ENCODE data around the gene SKAP1. TPM values are rescaled to one million over a fixed set of nuclear protein-coding genes. Genes with fewer than 3 reads are reported as not detected.
A peak's percentile ranks its signal among the peaks of the same experiment; 100 is the strongest.

SKAP1 gene
- 0.41 TPM for total RNA-seq

DNA sequence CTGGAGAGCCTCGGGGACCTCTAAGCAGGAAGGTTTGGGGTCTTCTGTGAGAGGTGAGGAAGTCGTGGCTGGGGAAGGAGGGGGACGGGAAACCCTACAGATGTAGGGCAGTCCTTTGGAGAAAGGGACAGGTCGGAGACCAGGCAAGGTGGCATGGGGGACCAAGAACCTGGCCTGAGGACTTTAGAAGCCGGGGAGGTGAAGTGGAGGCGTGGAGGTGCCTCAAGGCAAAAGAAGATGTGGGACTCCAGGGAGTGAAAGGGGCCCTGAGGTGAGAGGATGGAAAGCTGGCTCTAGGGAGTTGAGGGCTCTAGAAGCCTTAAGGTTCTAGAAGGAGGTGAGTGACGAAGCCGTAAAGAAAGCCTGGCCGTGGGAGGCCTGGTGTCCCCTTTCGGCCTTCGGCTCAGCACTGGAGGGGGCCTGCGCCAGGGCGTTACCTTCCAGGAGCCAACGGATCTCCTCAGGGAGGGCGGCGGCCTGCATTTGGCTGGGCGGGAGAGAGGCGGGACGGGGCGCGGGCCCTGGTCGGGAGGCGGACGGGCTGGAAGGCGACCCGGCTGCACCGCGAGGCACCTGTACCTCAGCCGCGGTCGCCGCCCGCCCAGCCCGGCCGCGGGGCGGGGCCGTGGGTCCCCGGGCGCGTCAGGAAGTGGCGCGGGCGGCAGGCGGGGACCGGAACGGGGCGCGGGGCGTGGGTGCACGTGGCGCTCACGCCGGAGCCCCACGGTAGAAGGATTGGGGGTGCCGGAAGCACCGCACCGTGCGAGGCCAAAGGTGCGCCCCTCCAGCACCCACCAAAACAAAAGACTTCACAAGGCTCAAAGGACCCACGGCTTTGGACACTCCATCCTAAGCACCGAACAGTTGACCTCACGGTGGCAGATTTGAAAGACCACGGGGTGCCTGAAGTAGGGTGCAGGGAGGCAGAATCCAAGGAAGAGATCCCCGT is at the start of gene SKAP1:
Gene SKAP1, minus strand, starts transcription at position 577 of the 949 bp plus-strand sequence.
- no peak for DNase-seq (ENCODE audit: low spot score in 2 of 2)
- FAIRE-seq: no peak

DNA sequence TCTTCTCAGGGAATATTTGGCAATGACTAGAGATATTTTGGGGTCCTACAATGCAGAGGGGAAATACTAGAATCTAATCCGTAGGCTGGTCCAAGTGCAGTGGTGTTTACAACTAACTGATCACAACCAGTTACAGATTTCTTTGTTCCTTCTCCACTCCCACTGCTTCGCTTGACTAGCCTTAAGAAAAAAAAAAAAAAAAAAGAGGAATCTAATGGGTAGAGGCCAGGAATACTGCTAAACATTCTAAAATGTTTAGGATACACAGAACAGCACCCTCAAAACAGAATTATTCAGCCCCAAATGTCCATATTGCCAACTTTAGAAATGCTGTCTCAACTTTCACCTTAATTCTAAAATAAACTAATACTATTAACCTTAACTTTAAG is 49.0 kb upstream of the SKAP1 start:
- FAIRE-seq (no peak), DNase-seq (ENCODE audit: low spot score in 2 of 2) (no peak)

DNA sequence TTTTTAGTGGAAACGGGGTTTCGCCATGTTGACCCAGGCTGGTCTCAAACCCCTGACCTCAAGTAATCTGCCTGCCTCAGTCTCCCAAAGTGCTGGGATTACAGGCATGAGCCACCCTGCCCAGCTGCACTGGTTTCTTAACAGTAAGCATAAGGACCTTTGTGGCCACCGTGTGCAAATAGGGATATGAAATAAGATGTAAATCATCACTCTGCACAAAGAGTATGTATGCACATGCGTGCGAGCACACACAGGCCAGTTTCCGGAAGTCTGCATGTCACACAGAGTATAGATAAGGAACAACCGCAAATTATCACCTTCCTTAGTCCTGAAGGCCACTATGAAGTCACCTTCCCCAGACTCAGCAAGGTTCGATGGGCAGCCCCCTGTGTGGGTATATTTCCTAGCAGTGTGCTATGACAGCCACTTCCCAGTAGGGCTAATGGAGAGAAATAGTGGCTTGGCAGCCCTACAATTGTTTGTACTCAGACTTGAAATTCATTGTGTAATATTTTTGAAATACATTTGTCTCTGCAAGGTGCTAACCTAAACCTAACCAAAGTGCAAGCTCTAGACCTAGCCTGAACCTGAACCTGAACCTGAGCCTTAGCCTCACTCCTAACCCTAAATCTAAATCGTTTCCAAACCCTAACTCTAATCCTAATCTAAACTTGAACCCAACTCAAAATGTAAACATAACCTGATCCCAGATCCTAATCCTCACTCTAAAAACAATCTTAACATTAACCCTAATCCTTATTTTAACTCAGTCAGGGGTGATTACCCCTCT is 48.4 kb upstream of the SKAP1 start:
- FAIRE-seq (no peak), DNase-seq (ENCODE audit: low spot score in 2 of 2) (no peak)

DNA sequence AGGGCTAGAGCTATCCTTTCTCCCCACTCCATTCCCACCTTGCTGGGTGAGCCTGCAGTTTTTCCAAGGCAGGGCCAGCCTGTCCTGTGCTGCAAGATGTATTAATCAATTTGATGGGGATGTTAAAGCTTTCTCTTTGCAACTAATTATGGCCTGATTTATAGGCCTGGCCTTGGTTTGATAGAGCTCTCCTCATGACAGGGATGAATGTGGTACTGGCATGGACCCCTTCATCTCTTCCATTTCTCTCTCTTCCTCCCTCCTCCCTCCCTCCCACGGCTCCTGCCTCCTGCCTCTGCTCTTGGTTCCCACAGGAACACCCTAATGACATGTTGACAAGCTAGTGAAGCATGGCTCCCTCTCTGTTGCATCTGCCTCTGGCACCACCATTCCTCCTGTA is 47.2 kb upstream of the SKAP1 start:
- DNase-seq (ENCODE audit: low spot score in 2 of 2): no peak
- FAIRE-seq: no peak

DNA sequence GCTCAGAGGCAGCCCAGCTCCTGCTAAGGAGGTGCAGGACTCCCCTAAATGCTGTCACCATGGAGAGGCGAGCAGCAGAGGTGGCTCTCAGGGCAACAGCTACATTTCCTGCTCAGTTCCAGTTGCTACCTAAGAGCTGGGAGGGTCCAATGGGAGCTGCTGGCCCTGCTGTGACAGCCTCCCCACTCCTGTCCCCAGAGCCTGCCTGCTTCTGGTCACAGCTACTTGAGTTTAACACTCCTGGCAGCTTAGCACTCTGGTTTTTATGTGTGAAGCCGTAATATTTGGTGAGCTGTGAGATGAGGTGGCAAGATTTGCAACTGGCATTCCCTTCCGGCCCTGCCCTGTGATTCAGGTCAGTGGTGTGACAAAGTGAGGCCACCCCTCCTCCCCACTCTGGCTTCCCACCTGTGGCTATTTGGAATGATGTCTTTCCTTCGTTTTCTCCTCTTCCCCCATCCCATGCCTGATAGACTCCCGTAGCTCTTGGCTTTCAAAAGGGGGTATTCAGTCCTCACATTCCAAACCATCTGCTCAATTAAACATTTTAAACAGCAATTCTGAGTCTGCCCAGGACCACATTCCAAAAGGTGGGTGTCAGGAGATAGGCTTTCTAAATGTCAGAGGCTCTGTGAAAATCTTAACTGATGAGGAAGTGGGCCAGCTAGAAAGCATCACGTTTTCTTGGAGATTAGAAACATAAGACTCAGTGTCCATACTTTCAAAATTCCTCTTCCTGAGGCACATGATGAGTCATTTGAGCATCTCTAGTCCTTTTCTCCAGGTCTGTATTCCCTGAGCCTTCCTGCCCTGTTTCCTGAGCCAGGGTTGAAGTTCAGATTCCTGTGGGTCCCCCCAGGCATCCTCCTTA is 42.6 kb upstream of the SKAP1 start:
- DNase-seq (ENCODE audit: low spot score in 2 of 2): no peak
- FAIRE-seq: no peak

DNA sequence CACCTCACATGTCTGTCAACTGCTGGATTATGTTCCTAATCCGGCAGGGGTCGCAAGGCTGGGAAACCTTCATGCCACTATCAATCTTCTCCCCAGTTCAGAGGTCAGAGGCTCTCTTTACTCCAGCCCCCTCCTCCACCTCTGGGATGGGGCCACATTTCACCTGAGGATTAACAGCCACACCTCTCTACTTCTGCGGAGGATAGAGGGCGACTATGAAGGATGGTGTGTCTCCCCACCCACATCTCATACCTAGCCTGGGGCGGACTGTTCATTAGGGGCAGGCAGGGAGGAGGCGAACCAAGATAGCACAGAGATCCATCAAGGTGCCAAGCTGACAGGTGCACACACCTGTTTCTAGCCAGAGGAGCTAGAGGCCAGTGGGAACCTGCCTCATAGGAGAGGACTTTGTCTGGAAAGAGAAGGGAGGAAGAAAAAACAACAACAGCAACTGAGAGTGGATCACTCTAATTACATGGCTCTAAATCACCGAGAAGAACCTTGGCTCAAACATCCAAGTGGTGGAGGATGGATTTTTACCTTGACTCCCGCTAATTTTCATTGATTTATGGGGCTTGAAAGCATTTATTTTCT is 41.9 kb upstream of the SKAP1 start:
- DNase-seq (ENCODE audit: low spot score in 2 of 2) (no peak), FAIRE-seq (no peak)

DNA sequence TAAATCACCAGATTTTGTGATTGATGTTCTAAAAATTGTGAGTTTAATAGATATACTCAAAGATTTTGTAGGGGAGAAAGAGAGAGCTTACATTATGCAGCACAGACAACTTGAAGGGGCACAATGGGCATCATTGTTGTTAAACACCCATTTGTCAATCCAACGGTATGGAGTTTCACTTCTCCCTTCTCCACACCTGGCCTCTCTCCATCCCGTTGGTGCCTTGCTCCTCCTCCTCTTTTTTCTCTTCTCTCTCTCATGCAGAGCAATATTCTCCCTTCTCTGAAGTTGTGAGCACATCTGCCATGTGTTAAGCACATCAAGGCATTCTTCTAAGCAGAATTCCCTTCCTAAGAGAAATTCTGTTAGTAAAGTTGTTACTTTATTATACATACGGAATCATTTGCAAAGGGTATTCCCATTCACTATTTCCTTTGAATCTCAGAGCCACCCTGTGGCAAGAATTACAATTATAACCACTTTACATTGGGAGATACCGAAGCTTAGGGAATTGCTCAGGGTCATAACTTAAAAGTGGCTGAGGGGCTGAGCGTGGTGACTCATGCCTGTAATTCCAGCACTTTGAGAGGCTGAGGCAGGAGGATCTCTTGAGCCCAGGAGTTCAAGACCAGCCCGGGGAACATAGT is 40.5 kb upstream of the SKAP1 start:
- no peak for FAIRE-seq
- no peak for DNase-seq (ENCODE audit: low spot score in 2 of 2)

DNA sequence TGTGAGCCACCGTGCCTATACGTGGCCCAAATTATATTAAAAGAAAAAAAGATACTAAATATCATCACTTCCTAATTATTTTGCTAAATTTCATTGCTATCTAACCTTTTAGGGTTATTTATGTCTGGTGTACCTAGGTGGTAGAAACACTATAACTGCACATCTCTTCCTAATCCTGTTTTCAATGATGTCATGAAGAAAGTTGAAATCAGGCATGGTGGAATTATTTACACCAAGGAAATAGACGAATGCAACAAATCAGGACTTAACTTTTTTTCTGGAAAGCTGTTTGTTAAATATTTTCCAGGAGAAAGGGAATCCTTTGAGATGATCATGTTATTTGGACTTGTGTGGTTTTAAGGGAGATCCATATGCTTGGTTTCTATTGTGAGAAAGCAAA is 39.2 kb upstream of the SKAP1 start:
- FAIRE-seq (no peak), DNase-seq (ENCODE audit: low spot score in 2 of 2) (no peak)

DNA sequence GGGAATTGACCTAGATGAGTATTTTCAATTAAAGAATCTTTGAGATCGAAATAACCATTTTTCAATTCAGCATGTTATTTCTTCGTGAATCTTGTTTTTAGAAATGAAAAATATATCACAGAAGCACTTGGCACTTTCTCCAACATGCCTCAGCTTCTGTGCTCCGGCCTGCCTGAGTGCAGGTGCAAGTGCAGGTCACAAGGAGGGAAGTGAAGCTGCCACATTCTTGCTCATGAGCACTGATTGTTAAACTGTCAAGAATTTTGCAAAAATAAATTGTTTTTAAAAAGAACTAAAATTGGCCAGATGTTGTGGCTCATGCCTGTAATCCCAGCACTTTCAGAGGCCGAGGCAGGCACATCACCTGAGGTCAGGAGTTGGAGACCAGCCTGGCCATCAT is 38.3 kb upstream of the SKAP1 start:
- no peak for DNase-seq (ENCODE audit: low spot score in 2 of 2)
- FAIRE-seq: no peak

DNA sequence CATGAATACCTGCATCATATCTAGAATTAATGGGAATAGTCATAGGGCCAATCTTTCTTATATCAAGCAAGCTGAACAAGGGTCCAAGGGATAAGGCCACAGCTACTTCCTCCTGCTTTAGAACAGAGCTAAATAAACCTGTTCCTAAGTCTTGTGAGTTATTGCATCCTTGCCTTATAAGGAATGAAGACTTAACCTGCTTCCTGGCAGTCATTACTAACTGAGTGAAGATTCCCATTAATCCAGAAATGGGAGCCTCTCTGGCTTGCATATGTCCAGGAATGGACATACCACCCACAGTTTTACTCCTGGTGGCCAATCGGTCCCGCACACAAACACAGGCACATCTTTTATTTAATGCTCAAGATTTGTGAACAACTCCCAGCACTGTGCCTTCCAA is 35.9 kb upstream of the SKAP1 start:
- no peak for DNase-seq (ENCODE audit: low spot score in 2 of 2)
- no peak for FAIRE-seq

DNA sequence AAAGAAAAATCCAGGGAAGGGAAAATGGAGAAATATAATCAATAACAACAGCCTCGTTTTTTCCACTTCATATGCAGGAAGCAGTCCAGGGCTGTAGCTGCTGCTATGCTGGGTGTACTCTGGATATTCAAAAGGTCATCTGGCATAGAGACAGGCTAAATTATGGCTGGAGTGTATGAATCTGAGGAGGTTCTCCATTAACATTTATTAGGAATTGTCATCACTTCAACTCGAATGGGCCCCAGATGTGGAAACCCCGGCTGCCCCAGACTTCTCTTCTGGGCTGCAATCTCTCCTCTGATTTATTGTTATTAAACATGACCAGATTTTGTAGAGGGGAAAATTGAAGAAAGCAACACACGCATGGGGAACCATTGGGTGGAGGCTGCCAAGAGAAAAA is 33.5 kb upstream of the SKAP1 start:
- DNase-seq (ENCODE audit: low spot score in 2 of 2): no peak
- no peak for FAIRE-seq

DNA sequence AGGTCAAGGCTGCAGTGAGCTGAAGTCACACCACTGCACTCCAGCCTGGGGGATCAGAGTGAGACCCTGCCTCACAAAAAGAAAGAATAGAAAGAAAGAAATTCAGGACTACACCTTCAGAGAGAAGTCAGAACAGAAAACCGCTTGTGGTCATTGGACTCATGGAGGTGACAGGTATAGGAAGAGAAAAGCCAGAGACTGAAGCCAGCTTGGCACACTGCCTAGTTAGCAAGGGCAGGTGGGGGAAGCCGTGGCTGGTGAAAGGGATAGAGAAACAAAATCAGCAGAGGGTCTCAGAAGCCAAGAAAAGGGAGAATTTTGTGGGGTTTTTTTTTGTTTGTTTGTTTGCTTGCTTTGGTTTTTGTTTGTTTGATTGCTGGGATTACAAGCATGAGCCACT is 32.9 kb upstream of the SKAP1 start:
- DNase-seq (ENCODE audit: low spot score in 2 of 2) (no peak), FAIRE-seq (no peak)

DNA sequence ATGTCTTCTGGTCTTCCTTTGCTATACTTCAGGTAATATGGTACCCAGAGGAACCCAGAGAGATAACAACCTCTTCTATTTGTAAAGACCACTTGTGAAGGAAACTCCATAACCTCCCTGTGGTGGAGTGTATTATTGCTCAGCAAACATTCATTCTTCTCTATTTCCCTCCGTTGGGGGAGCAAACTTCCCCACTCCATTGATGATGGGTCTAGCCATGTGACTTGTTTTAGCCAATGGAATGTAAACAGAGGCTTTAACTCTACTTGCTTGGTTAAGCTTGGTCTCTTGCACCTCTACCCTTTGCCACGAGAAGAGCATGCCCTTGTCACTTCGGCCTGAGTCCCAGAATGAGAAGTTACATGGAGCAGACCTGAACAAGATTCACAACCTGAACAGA is 30.0 kb upstream of the SKAP1 start:
- DNase-seq (ENCODE audit: low spot score in 2 of 2) (no peak), FAIRE-seq (no peak)

DNA sequence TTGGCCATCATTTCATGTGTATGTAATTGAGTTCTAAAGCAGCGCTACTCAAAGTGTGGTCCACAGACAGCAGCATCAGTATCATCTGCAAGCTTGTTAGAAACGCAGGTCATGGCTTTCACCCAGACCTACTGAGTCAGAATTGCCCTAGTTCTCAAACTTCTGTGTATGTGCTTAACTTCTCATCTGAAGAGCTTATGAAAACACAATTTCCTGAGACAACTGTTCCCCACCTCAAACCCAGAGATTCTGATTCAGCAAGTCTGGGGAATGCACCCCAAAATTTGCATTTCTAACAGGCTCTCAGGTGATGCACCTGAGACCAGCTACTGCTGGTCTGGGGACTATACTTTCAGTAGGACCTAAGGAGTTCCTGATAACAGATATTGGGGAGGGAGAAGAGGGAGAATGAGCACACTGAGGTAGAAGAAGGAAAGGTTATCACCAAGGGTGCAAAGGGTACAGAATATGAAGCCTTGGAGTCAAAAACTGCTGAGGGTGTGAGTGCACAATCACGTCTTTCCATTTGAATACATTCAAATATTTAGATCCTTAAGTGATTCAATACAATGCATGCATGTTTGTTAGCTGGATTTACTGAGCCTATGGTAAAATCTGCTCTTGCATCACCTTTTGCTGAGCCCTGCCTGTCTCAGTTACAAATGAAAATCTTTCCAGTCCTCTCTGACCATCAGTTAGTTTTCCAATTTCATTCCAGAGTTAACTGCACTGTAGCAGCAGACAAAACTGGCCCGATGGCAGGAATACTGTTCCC is 29.2 kb upstream of the SKAP1 start:
- no peak for DNase-seq (ENCODE audit: low spot score in 2 of 2)
- no peak for FAIRE-seq

DNA sequence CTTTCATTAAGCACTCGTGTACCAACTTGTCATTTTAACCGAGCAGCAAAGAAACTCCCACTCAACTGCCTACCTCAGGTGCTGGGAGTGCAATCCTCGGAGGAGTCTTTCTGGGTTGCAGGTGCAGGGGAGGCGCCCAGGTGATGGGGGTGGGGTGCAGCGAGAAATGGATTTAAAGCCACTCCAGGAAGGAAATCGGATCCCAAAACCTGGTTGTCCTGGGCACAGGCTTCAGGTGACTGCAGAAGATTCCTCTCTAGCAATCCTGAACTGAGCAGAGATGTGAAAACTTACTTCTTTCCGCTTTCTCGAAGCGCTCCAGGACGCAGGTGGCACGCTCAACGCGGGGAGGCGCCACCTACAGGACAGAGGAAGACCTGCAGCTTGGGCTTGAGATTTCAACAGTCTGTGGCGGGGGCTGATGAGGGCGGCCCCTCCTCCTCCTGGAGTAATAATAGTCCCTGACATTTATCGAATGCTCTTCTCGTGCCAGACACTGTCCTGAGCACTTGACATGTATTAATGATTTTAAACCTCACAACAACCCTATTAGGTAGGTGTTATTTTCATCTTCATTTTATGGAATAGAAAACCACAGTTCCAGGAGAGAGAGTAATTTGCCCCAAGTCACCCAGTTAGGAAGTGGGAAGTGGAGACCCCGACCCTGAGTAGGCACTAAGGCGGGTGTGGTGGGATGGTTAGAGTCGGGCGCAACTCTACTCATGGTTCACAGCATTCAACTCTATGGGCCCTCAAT is 27.2 kb upstream of the SKAP1 start:
- DNase-seq (ENCODE audit: low spot score in 2 of 2): peak in 1 of 2 donors; percentile 18
- no peak for FAIRE-seq

DNA sequence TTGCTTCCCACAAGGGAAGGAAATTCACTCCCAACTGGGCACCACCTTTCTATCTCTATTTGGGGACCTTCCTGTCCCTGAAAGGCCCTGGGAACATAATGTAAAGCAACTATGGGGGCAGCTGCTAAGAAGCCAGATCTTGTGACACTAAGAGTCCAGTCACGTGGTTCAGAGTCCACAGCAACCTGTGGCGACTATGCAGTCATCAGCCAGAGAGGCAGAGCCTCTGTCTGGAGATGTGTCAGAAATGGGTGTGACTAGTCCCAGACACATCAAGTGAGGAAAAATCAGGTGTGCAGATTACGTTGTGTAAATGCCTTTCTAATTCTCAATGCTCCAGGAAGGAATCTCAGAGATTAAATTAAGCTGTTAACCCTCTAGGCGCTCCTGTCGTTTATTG is 26.6 kb upstream of the SKAP1 start:
- FAIRE-seq: no peak
- no peak for DNase-seq (ENCODE audit: low spot score in 2 of 2)

DNA sequence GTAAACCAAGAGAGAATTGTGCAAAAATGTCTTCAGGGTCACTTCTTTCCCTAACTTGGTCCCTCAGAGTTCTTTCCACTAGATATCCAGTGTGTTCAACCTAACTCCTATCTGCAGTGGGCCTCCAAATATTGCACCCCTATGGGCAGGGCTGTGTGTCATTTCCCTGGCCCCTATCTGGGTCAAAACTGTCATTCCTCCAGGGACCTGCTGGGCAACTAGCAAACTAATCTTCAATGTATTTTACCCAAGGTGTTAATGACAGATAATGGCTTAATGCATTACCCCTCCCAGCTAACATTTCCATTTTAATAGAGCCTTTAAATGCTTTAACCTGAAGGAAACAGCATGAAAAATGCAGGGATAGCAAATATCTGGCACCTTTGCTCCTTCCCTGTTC is 25.8 kb upstream of the SKAP1 start:
- FAIRE-seq: no peak
- no peak for DNase-seq (ENCODE audit: low spot score in 2 of 2)

DNA sequence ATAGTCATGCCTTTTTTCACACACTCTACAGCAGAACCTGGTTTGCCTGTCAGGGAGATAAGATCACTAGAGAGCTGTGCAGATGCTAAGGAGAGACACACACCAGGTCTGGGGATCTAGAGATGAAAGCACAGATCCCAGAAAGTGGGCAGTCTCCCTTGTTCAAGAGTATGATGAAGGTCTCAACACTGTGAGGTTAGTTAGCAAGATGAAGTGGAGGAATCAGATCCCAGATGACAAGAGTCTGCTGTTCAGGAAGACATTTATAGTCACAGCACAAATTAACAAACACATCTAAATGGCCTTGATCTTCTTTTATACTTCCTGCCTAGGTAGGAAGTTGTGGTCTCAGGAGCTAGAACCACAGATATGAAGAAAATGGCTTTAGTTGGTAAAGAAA is 23.4 kb upstream of the SKAP1 start:
- no peak for FAIRE-seq

More for the DNA sequence above, 23.4 kb upstream of the SKAP1 start:
- DNase-seq (ENCODE audit: low spot score in 2 of 2): no peak

Data from frontal cortex (tissue), 4 donors.